Cardiac muscle cell (in vitro differentiated cells and primary cell): Measurements from ENCODE around the gene NEGR1. TPM values are rescaled to one million over a fixed set of nuclear protein-coding genes. Genes with fewer than 3 reads are reported as not detected.

Experiments
- DNase-seq, 2 donors: peaks; one replicate each; pipeline versions ENCODE4 v3.0.0 to v3.0.0-alpha.2; 2010 to 2017; ENCODE audit warnings: low read depth in 1 of 2, low spot score in 1 of 2
- H3K27ac ChIP-seq: fragments of 200-600 bp; sonication (generic); 2 replicates; pipeline ENCODE4 v1.5.1; 2016
- H3K27me3 ChIP-seq: fragments of 200-600 bp; sonication (generic); 2 replicates; pipeline ENCODE4 v1.6.0; 2016; ENCODE audit warnings: control low read depth
- H3K36me3 ChIP-seq: fragments of 200-600 bp; sonication (generic); 2 replicates; pipeline ENCODE4 v1.5.1; 2016; ENCODE audit warnings: control low read depth
- H3K4me1 ChIP-seq: fragments of 200-600 bp; sonication (generic); 2 replicates; pipeline ENCODE4 v1.8.1; 2017; ENCODE audit warnings: low read depth, mild to moderate bottlenecking, mixed run types
- H3K4me3 ChIP-seq: fragments of 200-600 bp; sonication (generic); 2 replicates; pipeline ENCODE4 v1.5.1; 2016; ENCODE audit warnings: mild to moderate bottlenecking
- H3K9me3 ChIP-seq: fragments of 200-600 bp; sonication (generic); 2 replicates; pipeline ENCODE4 v1.5.1; 2017; ENCODE audit warnings: low read depth, mild to moderate bottlenecking, control low read depth
- CTCF ChIP-seq: IDR thresholded peaks from 2 replicates; pipeline ENCODE4 v1.5.1; 2012; ENCODE audit warnings: low read depth, mild to moderate bottlenecking, low read length
- polyA plus RNA-seq: library from polyadenylated mRNA; unstranded; fragments of >200 nt; fragmentation: Nextera tagmentation; extraction: Ambion mirVana; gene quantifications from 2 replicates; pipeline ENCODE4 v1.2.1, GENCODE V29; 2016
- total RNA-seq: library from RNA; depleted of rRNA; stranded (reverse); fragments of >200 nt; gene quantifications from 2 replicates; pipeline ENCODE4 v1.2.3, GENCODE V29; 2016

NEGR1 gene
- total RNA-seq (0.06 and 0.28 TPM in 2 replicates), polyA plus RNA-seq (0.20 and 0.35 TPM in 2 replicates)

- peak; percentile 90 to 97 for DNase-seq
- H3K36me3 ChIP-seq = no peaks in the 10 kb centered on the region
- no peaks in the 10 kb centered on the region for H3K4me1 ChIP-seq
- H3K27ac ChIP-seq = peak within 1 kb of the TSS; percentile 70
- peak within 1 kb of the TSS; percentile 94 for H3K4me3 ChIP-seq
- no peak for TF ChIP-seq CTCF
- H3K9me3 ChIP-seq = no peaks in the 10 kb centered on the region
- H3K27me3 ChIP-seq = peaks cover 53% of the 10 kb centered on the region
These were observed at the start of gene NEGR1 for GRCh38 chr1:72282271-72283021. TSS of gene NEGR1 (minus strand) at chr1:72282539.

DNA sequence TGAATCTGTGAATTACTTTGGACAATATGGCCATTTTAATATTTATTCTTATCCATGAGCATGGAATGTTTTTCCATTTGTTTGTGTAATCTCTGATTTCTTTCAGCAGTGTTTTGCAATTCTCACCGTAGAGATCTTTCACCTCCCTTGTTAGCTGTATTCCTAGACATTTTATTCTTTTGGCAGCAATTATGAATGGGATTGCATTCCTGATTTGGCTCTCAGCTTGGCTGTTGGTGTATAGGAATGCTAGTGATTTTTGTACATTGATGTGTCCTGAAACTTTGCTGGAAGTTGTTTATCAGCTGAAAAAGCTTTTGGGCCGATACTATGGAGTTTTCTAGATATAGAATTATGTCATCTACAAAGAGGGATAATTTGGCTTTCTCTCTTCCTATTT, 44.2 kb upstream of the NEGR1 start:
- Histone ChIP-seq H3K36me3 (no peaks in the 10 kb centered on the region), H3K9me3 (no peaks in the 10 kb centered on the region), H3K27ac (no peak overlapping the region), H3K4me3 (no peak overlapping the region), H3K4me1 (no peaks in the 10 kb centered on the region), H3K27me3 (no peaks in the 10 kb centered on the region)
- no peak for DNase-seq
- TF ChIP-seq CTCF = no peak

DNA sequence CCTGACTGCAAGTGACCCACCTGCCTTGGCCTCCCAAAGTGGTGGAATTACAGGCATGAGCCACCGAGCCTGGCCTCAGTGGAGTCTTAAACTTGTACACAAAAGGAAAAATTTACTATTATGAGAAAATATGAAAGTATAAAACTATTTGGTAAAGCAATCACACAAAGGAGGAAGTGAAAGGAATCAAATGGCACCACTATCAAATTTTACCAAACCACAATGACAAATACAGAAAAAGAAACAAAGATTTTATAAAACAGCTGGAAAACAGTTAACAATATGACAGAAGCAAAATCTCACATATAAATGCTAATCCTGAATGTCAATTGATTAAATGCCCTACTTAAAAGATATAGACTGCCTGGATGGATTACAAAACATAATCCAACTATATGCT, 42.1 kb upstream of the NEGR1 start:
- no peak for TF ChIP-seq CTCF
- no peaks in the 10 kb centered on the region for H3K9me3 ChIP-seq

DNA sequence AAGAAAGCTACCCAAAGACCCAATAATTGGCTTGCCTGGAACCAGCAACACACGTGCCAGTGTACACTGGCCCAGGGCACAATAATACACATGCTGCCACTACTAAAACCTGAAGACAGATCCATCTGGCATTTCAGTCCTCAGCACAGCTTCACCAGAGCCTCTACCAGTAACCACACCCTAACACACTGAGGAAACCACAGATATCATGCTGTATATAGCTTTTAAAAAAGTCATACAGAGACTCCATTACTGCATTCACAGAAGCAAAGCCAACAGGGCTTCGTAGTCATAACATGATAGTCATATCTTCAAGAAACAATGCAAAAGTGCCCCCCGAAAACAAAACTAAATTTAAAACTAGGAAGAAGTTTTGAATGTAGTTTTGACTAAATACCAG, 40.6 kb upstream of the NEGR1 start:
- Histone ChIP-seq H3K27me3 (no peaks in the 10 kb centered on the region), H3K4me3 (no peak overlapping the region), H3K4me1 (no peaks in the 10 kb centered on the region), H3K27ac (no peak overlapping the region), H3K36me3 (no peaks in the 10 kb centered on the region), H3K9me3 (no peaks in the 10 kb centered on the region)
- no peak for TF ChIP-seq CTCF
- DNase-seq = no peak

More for the DNA sequence above, 42.1 kb upstream of the NEGR1 start:
- Histone ChIP-seq H3K27ac (no peak overlapping the region), H3K36me3 (no peaks in the 10 kb centered on the region), H3K4me3 (no peak overlapping the region), H3K27me3 (no peaks in the 10 kb centered on the region), H3K4me1 (no peaks in the 10 kb centered on the region)
- no peak for DNase-seq

GRCh38 chr1:72296501-72296900, 14.2 kb upstream of the NEGR1 start:
- Histone ChIP-seq H3K9me3 (no peaks in the 10 kb centered on the region), H3K27ac (no peak overlapping the region), H3K4me3 (no peak overlapping the region), H3K4me1 (no peaks in the 10 kb centered on the region), H3K27me3 (no peaks in the 10 kb centered on the region), H3K36me3 (no peaks in the 10 kb centered on the region)
- no peak for TF ChIP-seq CTCF
- no peak for DNase-seq
